Dendritic cell treated with granulocyte-macrophage colony-stimulating factor and Interleukin-4, amounts not matched to agents 40 ng/mL and 50 ng/mL, for 4 days (primary cell): ENCODE measurements around the gene BSDC1.
"Not testable (repeated sequence)": the region's sequence is repeated elsewhere in the genome, so short reads cannot be mapped to it uniquely, and the experiment has no call there.

ENCODE experiments used
- H3K27ac Mint-ChIP-seq: one replicate; pipeline ENCODE4 v1.8.0; 2022; ENCODE audit warnings: mild to moderate bottlenecking, mixed read lengths
- H3K27me3 Mint-ChIP-seq: one replicate; pipeline ENCODE4 v1.8.0; 2022; ENCODE audit warnings: mild to moderate bottlenecking, mixed read lengths
- H3K36me3 Mint-ChIP-seq: one replicate; pipeline ENCODE4 v1.8.0; 2022; ENCODE audit warnings: low read depth, mixed read lengths
- H3K4me1 Mint-ChIP-seq: one replicate; pipeline ENCODE4 v1.8.0; 2022; ENCODE audit warnings: low read depth, mixed read lengths
- H3K4me3 Mint-ChIP-seq: one replicate; pipeline ENCODE4 v1.8.0; 2022; ENCODE audit warnings: mild to moderate bottlenecking, moderate library complexity, mixed read lengths
- H3K9me3 Mint-ChIP-seq: one replicate; pipeline ENCODE4 v1.8.0; 2022; ENCODE audit warnings: mixed read lengths
- intact Hi-C: fragments of 100-400 bp; cut with micrococcal nuclease; formaldehyde crosslinking; loops from one replicate; pipeline ENCODE4 v1.15.0; 2022

BSDC1 gene

GRCh38 chr1:32405672-32406467 is 11.6 kb upstream of the BSDC1 start:
- intact Hi-C loops: no loop called here

GRCh38 chr1:32404946-32405345 is 10.7 kb upstream of the BSDC1 start:
- Mint-ChIP-seq H3K36me3 (no peaks in the 10 kb centered on the region), H3K4me3 (no peak overlapping the region), H3K27ac (no peak overlapping the region), H3K27me3 (no peaks in the 10 kb centered on the region), H3K9me3 (no peaks in the 10 kb centered on the region), H3K4me1 (peaks cover 7% of the 10 kb centered on the region)
- intact Hi-C loops: no loop called here

More at GRCh38 chr1:32405672-32406467, 11.6 kb upstream of the BSDC1 start:
- Mint-ChIP-seq H3K4me1 (peaks cover 3% of the 10 kb centered on the region), H3K4me3 (no peak overlapping the region), H3K27me3 (no peaks in the 10 kb centered on the region), H3K36me3 (no peaks in the 10 kb centered on the region), H3K9me3 (no peaks in the 10 kb centered on the region), H3K27ac (no peak overlapping the region)

GRCh38 chr1:32400876-32401631 is 6.8 kb upstream of the BSDC1 start:
- Mint-ChIP-seq H3K4me1 (peaks cover 15% of the 10 kb centered on the region), H3K4me3 (no peak overlapping the region), H3K36me3 (no peaks in the 10 kb centered on the region), H3K27ac (no peak overlapping the region), H3K27me3 (no peaks in the 10 kb centered on the region), H3K9me3 (no peaks in the 10 kb centered on the region)
- intact Hi-C loops: loop anchor here (2.0 kb wide), 1 partner anchor 14 kb away; no protein-coding TSS in a partner anchor

GRCh38 chr1:32399843-32400242 is 5.6 kb upstream of the BSDC1 start:
- Mint-ChIP-seq H3K27ac (no peak overlapping the region), H3K27me3 (no peaks in the 10 kb centered on the region), H3K4me3 (no peak overlapping the region), H3K4me1 (peaks cover 25% of the 10 kb centered on the region), H3K36me3 (no peaks in the 10 kb centered on the region), H3K9me3 (no peaks in the 10 kb centered on the region)
- intact Hi-C loops: loop anchor here (2.0 kb wide), 1 partner anchor 15 kb away; no protein-coding TSS in a partner anchor

- intact Hi-C loops: no loop called here
- Mint-ChIP-seq H3K9me3 (no peaks in the 10 kb centered on the region), H3K4me3 (no peak overlapping the region), H3K27me3 (no peaks in the 10 kb centered on the region), H3K27ac (peak overlapping the region; percentile 48), H3K4me1 (peaks cover 35% of the 10 kb centered on the region), H3K36me3 (peaks cover 9% of the 10 kb centered on the region)
Measured at GRCh38 chr1:32398401-32398800, 4.2 kb upstream of the BSDC1 start.

GRCh38 chr1:32396524-32396923 is 2.3 kb upstream of the BSDC1 start:
- intact Hi-C loops, H3K4me3 Mint-ChIP-seq, H3K9me3 Mint-ChIP-seq, H3K27ac Mint-ChIP-seq, H3K36me3 Mint-ChIP-seq, H3K27me3 Mint-ChIP-seq: not testable (repeated sequence)
- peaks cover 39% of the 10 kb centered on the region for H3K4me1 Mint-ChIP-seq

- Mint-ChIP-seq H3K4me3 (peak overlapping the region; percentile 95), H3K27me3 (no peaks in the 10 kb centered on the region), H3K27ac (peak overlapping the region; percentile 91), H3K9me3 (no peaks in the 10 kb centered on the region), H3K36me3 (peaks cover 9% of the 10 kb centered on the region), H3K4me1 (peaks cover 33% of the 10 kb centered on the region)
- intact Hi-C loops: loop anchor here (5.0 kb wide), 1 partner anchor 193 kb away; the partner anchor contains the start of gene CCDC28B
Measured at GRCh38 chr1:32394890-32395432, 720 bp upstream of the BSDC1 start.

- H3K27me3 Mint-ChIP-seq: no peaks in the 10 kb centered on the region
- H3K4me1 Mint-ChIP-seq: peaks cover 33% of the 10 kb centered on the region
- intact Hi-C loops: loop anchor here (5.0 kb wide), 1 partner anchor 191 kb away; the partner anchor contains the start of gene CCDC28B
- peak overlapping the region; percentile 91 for H3K27ac Mint-ChIP-seq
- H3K36me3 Mint-ChIP-seq: peaks cover 9% of the 10 kb centered on the region
- H3K9me3 Mint-ChIP-seq: no peaks in the 10 kb centered on the region
- peak overlapping the region; percentile 95 for H3K4me3 Mint-ChIP-seq
Measured at GRCh38 chr1:32393832-32394140, 455 bp downstream of the BSDC1 start.

- intact Hi-C loops: loop anchor here (5.0 kb wide), 1 partner anchor 191 kb away; the partner anchor contains the start of gene CCDC28B
- peak overlapping the region; percentile 95 for H3K4me3 Mint-ChIP-seq
- H3K36me3 Mint-ChIP-seq: peaks cover 9% of the 10 kb centered on the region
- H3K4me1 Mint-ChIP-seq: peaks cover 33% of the 10 kb centered on the region
- H3K9me3 Mint-ChIP-seq: no peaks in the 10 kb centered on the region
- H3K27me3 Mint-ChIP-seq: no peaks in the 10 kb centered on the region
- H3K27ac Mint-ChIP-seq: no peak overlapping the region
Measured at GRCh38 chr1:32393136-32393535, 1.1 kb downstream of the BSDC1 start.

GRCh38 chr1:32392325-32392724 is 1.9 kb downstream of the BSDC1 start:
- Mint-ChIP-seq H3K9me3 (no peaks in the 10 kb centered on the region), H3K36me3 (peaks cover 10% of the 10 kb centered on the region), H3K4me1 (peaks cover 28% of the 10 kb centered on the region), H3K27me3 (no peaks in the 10 kb centered on the region), H3K27ac (peak overlapping the region; percentile 23), H3K4me3 (no peak overlapping the region)
- intact Hi-C loops: loop anchor here (5.0 kb wide), 1 partner anchor 190 kb away; the partner anchor contains the start of gene CCDC28B

GRCh38 chr1:32390904-32391870 is 3.1 kb downstream of the BSDC1 start:
- intact Hi-C loops: loop anchor here (5.0 kb wide), 1 partner anchor 189 kb away; the partner anchor contains the start of gene CCDC28B
- Mint-ChIP-seq H3K27me3 (no peaks in the 10 kb centered on the region), H3K36me3 (peaks cover 22% of the 10 kb centered on the region), H3K9me3 (no peaks in the 10 kb centered on the region), H3K4me1 (peaks cover 25% of the 10 kb centered on the region), H3K27ac (no peak overlapping the region), H3K4me3 (no peak overlapping the region)

GRCh38 chr1:32388641-32389040 is 5.6 kb downstream of the BSDC1 start:
- no peaks in the 10 kb centered on the region for H3K27me3 Mint-ChIP-seq
- H3K4me3 Mint-ChIP-seq: no peak overlapping the region
- no peak overlapping the region for H3K27ac Mint-ChIP-seq
- no peaks in the 10 kb centered on the region for H3K9me3 Mint-ChIP-seq
- intact Hi-C loops: no loop called here
- peaks cover 7% of the 10 kb centered on the region for H3K4me1 Mint-ChIP-seq
- peaks cover 37% of the 10 kb centered on the region for H3K36me3 Mint-ChIP-seq
